OCI-M1 (cell line): Measurements from ENCODE around the gene PRKAB2.

ENCODE experiments used
- DNase-seq: peaks from one replicate; lab custom pipeline; 2025; lab: John Stamatoyannopoulos, UW

The PRKAB2 gene

GRCh38 chr1:147109762-147110161 lies 62.5 kb downstream of the PRKAB2 start:
- DNase-seq, result no peak

DNA sequence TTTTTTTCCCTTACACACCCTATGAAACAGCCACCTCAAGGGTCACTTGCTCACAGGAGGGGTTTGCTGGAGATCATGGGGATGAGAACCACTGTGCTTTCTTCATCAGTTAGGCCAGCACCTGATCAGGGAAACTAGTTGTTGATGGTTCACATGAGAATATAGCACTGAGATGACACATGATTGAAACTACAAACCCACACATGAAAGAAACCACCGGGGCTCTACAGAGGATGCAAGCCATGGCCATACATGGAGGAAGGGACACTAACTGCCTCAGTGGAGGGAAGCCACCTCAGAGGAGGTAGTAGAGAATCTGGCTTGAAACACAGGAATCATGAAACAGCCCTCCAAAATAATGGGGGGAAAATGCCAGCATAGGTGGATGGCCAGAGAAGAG lies 63.2 kb downstream of the PRKAB2 start:
- DNase-seq, result no peak

GRCh38 chr1:147106407-147106881 lies 65.8 kb downstream of the PRKAB2 start:
- DNase-seq, result peak; percentile 69

GRCh38 chr1:147105909-147106308 lies 66.4 kb downstream of the PRKAB2 start:
- DNase-seq, result no peak
